Measurements from ENCODE around the gene ZFYVE19. TPM values are rescaled to one million over a fixed set of nuclear protein-coding genes. Genes with fewer than 3 reads are reported as not detected.
A peak's percentile ranks its signal among the peaks of the same experiment; 100 is the strongest.

Gene ZFYVE19
- total RNA-seq (2014; rRNA removed; shearing (Covaris generic)), result 25.2 and 25.4 TPM in 2 replicates

DNA sequence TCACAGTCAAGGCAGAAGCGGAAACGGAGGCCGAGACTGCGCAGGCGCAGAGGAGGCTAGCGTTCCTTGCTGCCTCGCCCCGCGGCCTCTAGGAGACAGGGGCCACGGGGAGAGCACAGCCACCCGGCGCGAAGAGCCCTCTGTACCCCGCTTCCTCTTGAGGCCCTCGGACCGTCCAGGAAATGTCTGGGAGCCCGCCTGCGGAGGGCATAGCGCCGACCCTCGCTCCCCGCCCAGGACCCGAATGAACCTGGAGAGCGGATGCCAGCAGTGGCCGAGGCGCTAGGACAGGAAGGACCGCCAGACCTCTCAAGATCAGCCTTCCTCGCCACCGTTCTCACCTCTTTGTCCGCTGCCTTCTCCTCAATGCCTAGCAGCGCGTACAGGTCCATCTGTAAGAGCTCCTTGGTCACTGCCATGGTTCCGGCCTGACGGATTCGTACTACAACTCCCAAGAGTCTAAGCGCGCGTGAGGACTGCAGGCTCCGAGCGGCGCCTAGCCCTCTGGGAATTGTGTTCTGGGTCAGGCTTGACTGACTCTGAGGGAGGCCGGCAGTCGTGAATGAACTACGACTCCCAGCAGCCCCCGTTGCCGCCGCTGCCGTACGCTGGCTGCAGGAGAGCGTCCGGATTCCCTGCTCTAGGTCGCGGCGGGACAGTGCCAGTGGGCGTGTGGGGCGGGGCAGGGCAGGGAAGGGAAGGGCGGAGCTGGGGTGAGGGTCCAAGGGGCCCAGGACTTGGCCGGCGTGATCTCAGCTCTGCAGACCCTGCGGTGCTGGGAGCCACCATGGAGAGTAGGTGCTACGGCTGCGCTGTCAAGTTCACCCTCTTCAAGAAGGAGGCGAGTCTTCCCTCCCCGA lies at the start of gene ZFYVE19, which contains the start of gene DNAJC17:
Gene ZFYVE19 (plus strand): TSS at position 62 of the 860 bp plus-strand sequence. CDS start 501 bp downstream, at position 563.
Gene DNAJC17 (minus strand): TSS at position 446 of the 860 bp plus-strand sequence. CDS start 27 bp downstream, at position 419.
- peak; percentile 98 for DNase-seq (ENCODE audit: low read depth)

DNA sequence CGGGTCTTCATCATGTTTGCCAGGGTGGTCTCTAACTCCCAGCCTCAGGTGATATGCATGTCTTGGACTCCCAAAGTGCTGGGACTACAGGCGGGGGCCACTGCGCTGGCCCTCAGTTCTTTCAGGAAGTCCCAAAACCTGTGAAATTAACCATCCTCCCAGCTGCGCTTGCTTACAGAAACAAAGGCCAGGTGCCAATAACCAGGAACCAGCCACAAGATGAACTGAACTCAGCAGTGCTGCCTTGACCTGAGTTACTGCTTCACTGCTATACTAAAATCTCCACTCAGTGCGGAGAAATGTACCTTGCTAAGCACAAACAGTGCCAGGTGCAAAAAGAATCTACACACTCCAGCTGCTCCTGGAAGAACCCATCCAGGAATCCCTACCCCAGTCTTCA lies 46.9 kb upstream of the ZFYVE19 start:
- DNase-seq (ENCODE audit: low read depth), result no peak

DNA sequence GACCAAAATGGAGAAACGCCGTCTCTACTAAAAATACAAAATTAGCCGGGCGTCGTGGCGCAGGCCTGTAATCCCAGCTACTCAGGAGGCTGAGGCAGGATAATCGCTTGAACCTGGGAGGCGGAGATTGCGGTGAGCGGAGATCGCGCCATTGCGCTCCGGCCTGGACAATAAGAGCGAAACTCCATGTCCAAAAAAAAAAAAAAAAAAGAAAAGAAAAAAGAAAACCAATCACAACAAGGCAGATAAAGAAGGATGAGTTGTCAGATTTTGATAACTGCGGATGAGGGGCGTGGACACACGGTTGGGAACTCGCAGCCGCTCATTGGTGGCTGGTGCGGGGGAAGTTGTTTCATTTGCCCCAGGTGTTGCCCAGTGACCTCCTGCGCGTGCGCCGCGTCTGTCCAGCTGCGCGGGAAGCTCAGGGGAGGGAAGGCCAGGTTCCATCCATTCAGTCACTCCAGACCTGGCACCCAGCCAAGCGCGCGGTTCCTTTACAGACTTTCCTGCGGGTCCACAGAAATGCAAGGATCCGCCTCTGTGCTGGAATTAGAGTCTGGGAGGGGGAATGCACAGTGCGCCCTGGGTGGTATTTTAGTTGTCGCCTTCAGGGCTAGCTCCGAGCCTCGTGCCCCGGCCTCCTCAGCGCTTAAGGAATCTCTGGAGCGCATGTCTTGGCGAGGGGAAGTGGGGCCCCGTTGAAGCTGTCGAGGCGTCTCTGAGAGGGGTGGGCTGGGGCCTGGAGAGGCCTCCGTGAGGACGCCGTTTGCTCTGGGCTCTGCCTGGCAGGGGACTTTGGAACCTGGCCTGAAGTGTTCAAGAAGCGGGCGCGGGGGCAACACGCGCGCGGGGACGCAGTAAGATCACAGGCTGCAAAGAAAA lies 43.7 kb upstream of the ZFYVE19 start:
- DNase-seq (ENCODE audit: low read depth), result peak; percentile 73

DNA sequence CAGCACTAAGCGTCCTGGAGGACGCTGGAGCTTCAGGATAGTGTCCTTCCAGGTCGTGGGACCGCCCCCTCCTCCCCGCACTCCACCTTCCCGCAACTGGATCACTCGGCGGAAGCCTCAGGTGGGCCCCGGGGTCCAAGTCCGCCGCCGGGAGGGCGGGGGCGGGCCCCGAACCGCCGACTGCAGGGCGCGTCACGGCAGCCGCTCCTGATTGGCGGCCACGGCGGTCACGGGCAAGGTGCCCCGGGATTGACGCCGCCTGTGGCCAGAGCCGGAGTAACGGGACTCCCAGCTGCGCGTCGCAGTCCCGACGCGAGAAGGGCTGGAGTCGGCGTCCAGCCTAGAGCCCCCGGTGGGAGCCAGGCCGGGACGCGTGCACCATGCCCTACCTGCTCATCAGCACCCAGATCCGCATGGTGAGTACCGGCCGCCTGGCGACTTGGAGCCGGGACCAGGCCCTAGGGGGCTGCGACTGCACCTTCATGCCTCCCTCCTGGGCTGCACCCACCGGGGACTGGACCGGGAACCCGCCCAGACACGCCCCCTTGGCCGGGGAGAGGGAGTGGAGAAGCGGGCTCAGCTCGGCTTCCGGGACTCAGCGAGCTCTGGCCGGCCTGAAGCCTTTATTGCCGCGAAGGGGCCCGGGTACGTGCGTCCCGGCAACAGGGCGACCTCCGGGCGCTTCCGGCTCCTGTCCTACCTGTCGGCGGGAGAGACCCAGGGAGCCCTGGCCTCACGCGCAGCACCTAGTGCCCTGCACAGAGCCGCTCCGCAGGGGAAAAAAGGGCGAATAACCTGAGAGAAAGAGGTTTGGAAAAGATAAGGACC lies 42.9 kb upstream of the ZFYVE19 start, which contains the start of gene GCHFR:
Gene GCHFR (plus strand): TSS at position 268 of the 828 bp plus-strand sequence. CDS start 113 bp downstream, at position 381.
- peak; percentile 73 for DNase-seq (ENCODE audit: low read depth)

DNA sequence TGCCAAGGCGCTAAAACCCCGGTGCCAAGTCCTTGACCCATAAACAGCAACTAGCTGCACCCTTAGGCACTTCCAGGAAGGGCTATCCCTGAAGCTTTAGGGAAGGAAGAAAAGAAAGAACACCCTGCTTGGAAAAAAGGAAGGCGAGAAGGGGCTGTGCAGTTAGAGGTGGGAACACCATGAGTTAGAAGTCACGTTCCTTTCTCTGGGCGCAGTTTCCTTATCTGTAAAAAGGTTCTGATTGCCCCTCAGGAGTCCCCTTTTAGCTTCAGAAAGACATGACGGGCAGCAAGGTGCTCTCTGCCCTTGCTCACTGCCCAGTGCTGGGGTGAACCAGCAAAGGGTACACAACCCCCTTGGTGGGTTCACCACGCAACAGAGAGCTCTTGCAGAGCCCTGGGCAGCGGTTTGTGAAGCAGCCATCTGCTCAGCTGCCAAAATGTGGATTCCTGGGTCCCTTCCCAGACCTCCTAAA lies 42.2 kb upstream of the ZFYVE19 start:
- DNase-seq (ENCODE audit: low read depth), result no peak

GRCh38 chr15:40766194-40766815 lies 40.6 kb upstream of the ZFYVE19 start:
- peak; percentile 36 for DNase-seq (ENCODE audit: low read depth)

DNA sequence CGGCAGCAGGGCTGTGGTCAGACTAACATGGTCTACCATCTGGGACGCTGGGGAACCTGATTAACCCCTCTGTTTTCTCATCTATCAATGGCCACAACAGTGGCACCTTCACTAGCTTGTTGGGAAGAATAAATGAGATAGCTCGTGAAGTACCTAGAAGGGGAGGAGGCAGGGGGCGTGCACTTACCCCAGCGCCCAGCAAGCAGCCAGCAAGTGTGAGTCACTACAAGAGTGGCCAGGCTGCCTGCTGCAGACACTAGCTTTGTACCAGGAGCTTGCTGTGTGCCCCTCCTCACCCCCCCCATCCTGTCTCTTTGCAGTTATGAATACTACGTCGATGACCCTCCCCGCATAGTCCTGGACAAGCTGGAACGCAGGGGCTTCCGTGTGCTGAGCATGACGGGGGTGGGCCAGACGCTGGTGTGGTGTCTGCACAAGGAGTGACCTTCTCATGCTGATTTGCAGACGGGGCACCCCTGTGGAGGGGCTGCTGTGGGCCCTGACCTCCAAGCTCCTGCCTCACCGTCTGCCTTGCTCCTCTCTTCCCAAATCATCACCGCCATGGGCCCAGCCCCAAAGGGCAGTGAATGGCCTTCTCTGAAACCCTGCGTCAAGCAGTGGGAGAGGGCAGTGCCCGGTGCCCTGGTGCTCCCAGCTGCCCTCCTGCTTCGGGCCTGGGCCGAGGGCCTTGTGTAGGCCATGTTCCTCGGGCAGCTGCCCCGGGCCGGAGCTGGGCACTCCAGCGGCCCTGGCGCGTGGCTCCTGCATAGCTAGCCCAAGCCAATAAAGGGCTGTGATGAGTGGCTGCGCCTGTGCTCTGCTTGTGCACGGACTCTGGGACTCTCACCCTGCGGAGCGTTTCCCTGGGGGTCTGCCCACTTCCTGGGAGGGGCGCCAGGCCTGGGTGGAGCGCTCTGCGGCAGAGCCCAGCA lies 39.7 kb upstream of the ZFYVE19 start:
- peak; percentile 81 for DNase-seq (ENCODE audit: low read depth)

DNA sequence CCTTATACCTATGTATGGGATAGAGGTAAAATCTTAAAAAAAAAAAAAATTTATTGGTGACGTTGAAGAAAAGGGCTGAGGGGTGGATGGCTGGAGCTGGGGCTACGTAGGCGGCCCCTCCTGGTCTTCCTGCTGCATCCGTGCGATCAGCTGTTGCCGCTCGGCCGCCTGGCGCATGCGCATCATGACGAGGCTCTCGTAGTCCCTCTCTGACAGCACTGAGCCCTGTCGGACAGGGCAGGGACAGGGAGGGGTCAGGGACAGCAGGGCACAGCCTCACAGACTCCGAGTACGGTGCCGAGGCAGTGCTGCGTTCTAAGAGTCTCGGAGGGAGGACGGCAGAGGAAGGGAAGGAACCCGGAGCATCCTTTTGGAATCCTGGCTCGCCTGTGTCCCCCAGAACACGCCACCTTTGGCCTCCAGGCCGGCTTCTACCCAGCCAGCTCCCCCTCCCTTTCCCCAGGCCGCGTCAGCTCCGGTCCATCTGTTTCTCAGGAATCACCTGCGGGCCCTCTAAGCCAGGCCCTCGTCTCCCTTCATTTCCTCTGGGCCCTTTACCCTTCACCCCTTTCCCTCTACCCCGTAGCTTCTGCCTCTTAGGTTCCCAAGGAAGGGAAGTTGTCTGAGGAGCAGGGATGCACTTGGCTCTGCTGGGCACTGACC lies 38.9 kb upstream of the ZFYVE19 start:
- DNase-seq (ENCODE audit: low read depth), result no peak

GRCh38 chr15:40768521-40769273 lies 38.2 kb upstream of the ZFYVE19 start:
- peak; percentile 79 for DNase-seq (ENCODE audit: low read depth)

DNA sequence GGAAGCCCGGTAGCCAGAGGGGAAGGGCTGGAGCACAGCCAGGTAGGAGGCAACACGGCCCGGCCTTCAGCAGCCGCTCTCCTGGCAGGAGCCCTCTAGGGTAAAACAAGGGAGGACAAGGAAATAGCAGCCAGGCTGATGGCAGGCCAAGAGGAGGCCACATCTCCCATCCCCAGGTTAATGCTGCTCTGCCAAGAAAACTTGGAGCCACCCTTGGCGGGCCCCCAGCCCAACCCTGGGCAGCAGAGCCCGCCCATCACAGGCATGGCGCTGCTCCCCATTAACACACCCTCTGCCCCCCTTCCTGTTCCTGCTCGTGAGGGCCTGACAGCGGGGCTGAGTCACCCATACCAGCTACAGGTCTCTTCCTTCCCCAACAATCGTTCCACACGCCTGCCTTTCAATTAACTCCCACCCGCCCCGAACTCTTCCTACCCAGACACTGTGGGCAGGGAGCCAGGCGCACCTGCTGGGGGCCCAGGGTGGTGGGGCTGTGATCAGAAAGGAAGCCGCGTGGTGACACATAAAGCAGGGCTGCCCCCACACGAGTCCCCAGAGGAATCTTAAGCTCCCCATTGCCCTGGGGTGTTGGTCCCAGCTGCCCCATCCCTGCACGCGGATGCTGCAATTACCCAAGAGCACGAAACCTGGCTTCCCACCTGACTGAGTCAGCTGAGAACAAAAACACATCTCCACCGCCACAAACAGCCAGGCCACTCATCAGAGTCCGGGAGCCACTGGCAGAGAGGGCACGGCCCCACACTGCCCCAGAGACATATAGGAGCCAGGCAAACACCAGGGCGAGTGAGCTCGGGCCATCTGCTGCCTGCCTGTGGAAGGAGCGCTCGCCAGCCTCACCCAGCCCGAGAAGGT lies 37.4 kb upstream of the ZFYVE19 start, which contains the start of gene C15orf62:
Gene C15orf62 (plus strand): TSS at position 707 of the 873 bp plus-strand sequence. CDS start 516 bp downstream, outside the sequence.
- peak; percentile 92 for DNase-seq (ENCODE audit: low read depth)

DNA sequence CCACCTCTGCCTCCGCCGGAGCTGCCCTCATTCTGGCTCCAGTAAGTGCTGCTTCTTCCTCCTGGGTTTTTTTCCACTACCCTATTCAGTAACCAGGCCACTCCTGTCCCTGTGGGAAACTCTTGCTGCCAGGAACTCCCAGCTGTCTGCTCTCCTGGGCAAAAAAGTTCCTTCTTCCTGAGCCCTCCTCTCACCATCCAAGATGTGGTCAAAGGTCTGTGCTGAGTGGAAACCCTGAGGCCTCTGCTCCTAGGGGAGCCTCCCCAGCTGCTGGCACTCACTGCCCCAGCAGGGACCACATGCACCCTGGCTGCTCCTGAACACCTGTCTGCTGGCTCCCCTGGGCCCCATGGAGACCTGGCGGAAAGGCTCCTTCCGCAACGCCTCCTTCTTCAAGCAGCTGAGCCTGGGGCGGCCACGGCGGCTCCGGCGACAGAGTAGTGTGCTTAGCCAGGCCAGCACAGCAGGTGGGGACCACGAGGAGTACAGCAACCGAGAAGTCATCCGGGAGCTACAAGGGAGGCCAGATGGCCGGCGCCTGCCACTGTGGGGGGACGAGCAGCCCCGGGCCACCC lies 36.7 kb upstream of the ZFYVE19 start:
- peak; percentile 22 for DNase-seq (ENCODE audit: low read depth)

DNA sequence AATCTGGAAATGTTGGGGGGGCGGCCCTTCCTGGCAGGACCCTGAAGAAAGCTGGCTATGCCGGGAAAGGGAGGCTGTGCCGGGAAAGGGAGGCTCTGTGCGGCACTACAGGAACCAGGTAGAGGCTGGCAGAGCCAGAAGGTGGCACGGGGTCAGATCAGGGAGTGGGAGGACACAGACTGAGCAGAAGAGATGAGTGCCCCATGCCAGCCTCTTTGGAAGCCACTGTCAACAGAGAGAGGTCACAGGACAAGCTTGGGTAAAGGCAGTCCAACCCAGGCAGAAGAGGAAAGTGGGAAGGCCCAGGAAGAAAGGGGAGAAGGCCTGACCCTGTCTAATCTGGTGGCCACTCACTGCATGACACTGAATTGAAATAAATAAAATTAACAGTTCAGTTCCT lies 35.6 kb upstream of the ZFYVE19 start:
- no peak for DNase-seq (ENCODE audit: low read depth)

DNA sequence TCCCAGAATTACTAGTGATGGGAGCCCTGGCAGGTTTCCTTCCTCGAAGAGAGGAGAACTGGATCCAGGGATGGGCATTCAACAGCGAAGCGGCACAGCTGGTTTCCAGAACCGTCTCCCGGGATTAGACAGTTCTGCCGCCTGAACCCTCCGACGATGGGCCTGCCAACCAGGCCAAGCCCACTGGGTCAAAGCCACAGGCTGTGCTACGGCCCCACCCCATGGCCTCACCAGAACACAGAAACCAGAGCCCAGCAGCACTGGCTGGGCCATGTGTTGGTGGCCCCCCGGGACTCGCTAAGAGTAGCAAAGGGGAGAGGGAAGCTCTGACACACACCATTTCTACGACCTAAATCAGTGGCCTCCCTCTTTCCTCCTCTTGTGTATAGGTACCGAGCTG lies 34.9 kb upstream of the ZFYVE19 start:
- DNase-seq (ENCODE audit: low read depth), result no peak

GRCh38 chr15:40773496-40773895 lies 33.4 kb upstream of the ZFYVE19 start:
- no peak for DNase-seq (ENCODE audit: low read depth)

GRCh38 chr15:40773902-40774301 lies 33.0 kb upstream of the ZFYVE19 start:
- no peak for DNase-seq (ENCODE audit: low read depth)

- DNase-seq (ENCODE audit: low read depth), result no peak
These were observed 31.9 kb upstream of the ZFYVE19 start for GRCh38 chr15:40775007-40775406.

Data from Daoy (cell line).